ENCODE data around the gene FAAP20. TPM values are rescaled to one million over a fixed set of nuclear protein-coding genes. Genes with fewer than 3 reads are reported as not detected.

Gene FAAP20
- total RNA-seq, 1 experiment from 2014 or later = 114 TPM

DNA sequence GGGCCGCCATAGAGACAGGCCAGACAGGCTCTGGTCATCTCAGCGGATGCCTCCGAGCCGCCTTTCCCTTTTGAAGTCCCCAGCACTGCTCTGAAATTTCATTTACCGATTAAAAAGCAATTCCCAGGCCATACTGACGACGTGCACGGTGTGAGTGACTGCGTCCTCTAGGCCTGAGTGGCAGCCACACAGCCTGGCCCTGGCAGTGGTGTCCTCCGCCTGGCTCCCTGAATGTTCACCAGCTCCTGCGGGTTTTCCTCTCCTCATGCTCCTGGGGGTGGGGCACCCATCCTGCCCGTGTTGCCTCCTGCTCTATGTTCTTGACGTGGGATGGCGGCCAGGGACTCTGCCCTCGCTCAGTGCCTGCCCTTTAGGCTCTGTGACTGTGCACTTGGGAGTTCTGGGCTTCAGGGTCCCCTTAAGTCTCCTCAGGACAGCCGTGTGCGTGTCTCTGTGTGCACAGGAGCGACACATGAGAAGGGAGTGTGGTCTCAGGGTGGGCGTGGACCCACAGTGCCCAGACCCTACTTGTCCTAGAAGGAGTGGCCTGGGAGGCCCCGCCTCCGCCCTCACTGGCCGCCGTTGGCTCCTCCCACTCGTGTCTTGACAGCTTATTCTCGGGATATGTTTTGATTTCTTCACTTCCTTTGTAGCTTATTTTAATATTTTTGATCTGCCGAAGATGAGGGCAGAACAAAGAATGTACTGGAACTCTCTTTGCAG lies 37.1 kb upstream of the FAAP20 start:
- Histone ChIP-seq H3K79me2 (ENCODE audit: low read length) (peaks cover 83% of the 10 kb centered on the region), H3K9me2 (replicated peaks; ENCODE audit: low read length) (no peaks in the 10 kb centered on the region), H3K4me3 (ENCODE audit: low read length) (peak overlapping the region; percentile 80), H3F3A (ENCODE audit: low read length, unreplicated experiment) (no peaks in the 10 kb centered on the region), H3K27ac (ENCODE audit: low read length) (peak overlapping the region; percentile 15), H3K9ac (ENCODE audit: low read length) (peak overlapping the region; percentile 82), H2AFZ (ENCODE audit: low read length) (no peak overlapping the region), H3K36me3 (ENCODE audit: low read depth, low read length) (no peaks in the 10 kb centered on the region), H4K20me1 (ENCODE audit: low read length) (peaks cover 76% of the 10 kb centered on the region), H3K27me3 (ENCODE audit: low read length) (no peaks in the 10 kb centered on the region), H3K4me1 (ENCODE audit: insufficient read depth, low read length) (peaks cover 34% of the 10 kb centered on the region), H3K9me3 (ENCODE audit: low read length) (no peaks in the 10 kb centered on the region), H3K4me2 (ENCODE audit: low read length) (peak overlapping the region; percentile 96)
- ATAC-seq (peak; percentile 20), DNase-seq (peak; percentile 68)
- intact Hi-C loops (cut with micrococcal nuclease) = loop anchor here (5.0 kb wide), 1 partner anchor 34 kb away; no protein-coding TSS in a partner anchor
- ChIA-PET CTCF (interaction anchor here (0.7 to 1.2 kb wide), 2 partner anchors 37 to 150 kb away, joined by 4 to 6 read pairs; partner anchors contain the start of gene FAAP20), POLR2A (ENCODE audit: unreplicated experiment) (interaction anchor here (0.5 to 1.5 kb wide), 2 partner anchors 33 to 295 kb away, joined by 6 to 11 read pairs; partner anchors contain the start of gene PANK4)
- no TSS peak for BruUV-seq (replicated peaks)
- TF ChIP-seq EZH2 (IDR thresholded peaks at IDR 0.05; ENCODE audit: low read length, unreplicated experiment) (no peak), CTCF (conservative IDR thresholded peaks at IDR 0.05; ENCODE audit: low read depth, low read length) (no peak), EZH2phosphoT487 (IDR thresholded peaks at IDR 0.05; ENCODE audit: borderline replicate concordance, low read length) (no peak)

GRCh38 chr1:2230781-2231531 lies 36.4 kb upstream of the FAAP20 start:
- Histone ChIP-seq H3K36me3 (ENCODE audit: low read depth, low read length) (no peaks in the 10 kb centered on the region), H3F3A (ENCODE audit: low read length, unreplicated experiment) (no peaks in the 10 kb centered on the region), H3K4me1 (ENCODE audit: insufficient read depth, low read length) (peaks cover 37% of the 10 kb centered on the region), H3K4me3 (ENCODE audit: low read length) (peak overlapping the region; percentile 80), H3K27me3 (ENCODE audit: low read length) (no peaks in the 10 kb centered on the region), H3K9me2 (replicated peaks; ENCODE audit: low read length) (no peaks in the 10 kb centered on the region), H3K9me3 (ENCODE audit: low read length) (no peaks in the 10 kb centered on the region), H2AFZ (ENCODE audit: low read length) (no peak overlapping the region), H3K27ac (ENCODE audit: low read length) (peak overlapping the region; percentile 15), H3K4me2 (ENCODE audit: low read length) (peak overlapping the region; percentile 96), H4K20me1 (ENCODE audit: low read length) (peaks cover 72% of the 10 kb centered on the region), H3K79me2 (ENCODE audit: low read length) (peaks cover 79% of the 10 kb centered on the region), H3K9ac (ENCODE audit: low read length) (peak overlapping the region; percentile 82)
- ChIA-PET CTCF (interaction anchor here (1.0 to 1.2 kb wide), 2 partner anchors 36 to 151 kb away, joined by 4 to 5 read pairs; partner anchors contain the start of gene FAAP20), POLR2A (ENCODE audit: unreplicated experiment) (interaction anchor here (0.7 to 1.5 kb wide), 2 partner anchors 32 kb away, joined by 3 to 6 read pairs; no protein-coding TSS in a partner anchor)
- peak; percentile 10 for ATAC-seq
- BruUV-seq (replicated peaks) = no TSS peak
- TF ChIP-seq CTCF (conservative IDR thresholded peaks at IDR 0.05; ENCODE audit: low read depth, low read length) (no peak), EZH2phosphoT487 (IDR thresholded peaks at IDR 0.05; ENCODE audit: borderline replicate concordance, low read length) (no peak), EZH2 (IDR thresholded peaks at IDR 0.05; ENCODE audit: low read length, unreplicated experiment) (no peak)
- intact Hi-C loops (cut with micrococcal nuclease) = loop anchor here (5.0 kb wide), 1 partner anchor 34 kb away; no protein-coding TSS in a partner anchor
- peak; percentile 60 for DNase-seq

Measured in PC-3 (cell line).